ENCODE results near the gene FEZF1.

GRCh38 chr7:122290476-122290875 is 14.1 kb downstream of the FEZF1 start:
- TF ChIP-seq POLR2A (IDR thresholded peaks at IDR 0.05) (no peak), CTCF (IDR thresholded peaks at IDR 0.05) (no peak)

Data from testis (tissue), 2 donors.